HCT116 (cell line): ENCODE results near the gene ALOX5AP. TPM values are rescaled to one million over a fixed set of nuclear protein-coding genes. Genes with fewer than 3 reads are reported as not detected.

Experiments
- ATAC-seq: fragments of 200-7000 bp; cut with Tn5 transposase; 2 replicates; pipeline ENCODE4 v1.9.1; 2020; ENCODE audit warnings: mild to moderate bottlenecking, moderate library complexity
- BruUV-seq: library from RNA; stranded (reverse); fragments of 400-500 nt; replicated peaks from 2 replicates; lab custom pipeline; 2021; lab: Mats Ljungman, UMichigan
- CTCF ChIA-PET: fragments of 300-600 bp; sonication (Branson Sonifier 250); formaldehyde crosslinking; loops from one replicate; lab custom pipeline; 2021; ENCODE audit warnings: antibody characterized with exemption; lab: Charles Lee
- POLR2A ChIA-PET: fragments of 300-600, 350-600 bp; sonication (Branson Sonifier 250); formaldehyde crosslinking; loops from one replicate; lab custom pipeline; 2021; ENCODE audit warnings: antibody characterized with exemption; lab: Charles Lee
- RAD21 ChIA-PET, 2 experiments: fragments of 300-600 bp; sonication (Branson Sonifier 250); formaldehyde crosslinking; loops; one replicate each; lab custom pipeline; 2023; ENCODE audit warnings: low total read pairs in 2 of 2; ENCODE audit not compliant: uncharacterized antibody in 2 of 2, unreplicated experiment in 2 of 2, low non-redundant PET in 1 of 2; lab: Charles Lee
- DNase-seq: peaks from one replicate; pipeline ENCODE4 v3.0.0-alpha.2; 2010; ENCODE audit warnings: low read depth, low spot score
- H2AFZ ChIP-seq: fragments of 200-600 bp; shearing (Covaris generic), sonication (generic); 2 replicates; pipeline ENCODE4 v1.6.1; 2017; ENCODE audit warnings: low read depth, mixed run types, mixed read lengths, antibody characterized with exemption, low read length; ENCODE audit not compliant: poor library complexity, severe bottlenecking
- H3K27ac ChIP-seq: 2 replicates; pipeline ENCODE4 v1.5.1; 2012; ENCODE audit warnings: low read depth, low read length
- H3K27me3 ChIP-seq: fragments of 200-600 bp; sonication (generic); 2 replicates; pipeline ENCODE4 v1.6.1; 2016; ENCODE audit warnings: mixed run types, low read length, mixed read lengths; ENCODE audit not compliant: insufficient read depth
- H3K36me3 ChIP-seq, 2 experiments: fragments of 200-500 bp in 1 of 2; fragments of 200-600 bp in 1 of 2; sonication (Bioruptor generic) in 1 of 2; sonication (generic) in 1 of 2; 2 replicates each; pipeline versions ENCODE4 v1.5.1 to v1.6.1; 2014 to 2016; ENCODE audit warnings: low read length in 2 of 2, inconsistent platforms in 1 of 2, mixed read lengths in 1 of 2, mixed run types in 1 of 2; ENCODE audit not compliant: insufficient read depth in 2 of 2, control insufficient read depth in 1 of 2
- H3K4me1 ChIP-seq, 2 experiments: fragments of 200-600 bp in 1 of 2; sonication (generic) in 1 of 2; 2 replicates each; pipeline versions ENCODE4 v1.5.1 to v1.6.1; 2012 to 2017; ENCODE audit warnings: low read length in 2 of 2, inconsistent platforms in 1 of 2, mild to moderate bottlenecking in 1 of 2, mixed read lengths in 1 of 2, mixed run types in 1 of 2, moderate library complexity in 1 of 2; ENCODE audit not compliant: insufficient read depth in 2 of 2, control insufficient read depth in 1 of 2
- H3K4me2 ChIP-seq: fragments of 200-600 bp; sonication (generic); 2 replicates; pipeline ENCODE4 v1.6.1; 2017; ENCODE audit warnings: mixed run types, low read length, mixed read lengths
- H3K4me3 ChIP-seq, 2 experiments: fragments of 200-600 bp in 1 of 2; sonication (generic) in 1 of 2; replicated peaks in 1 of 2; 2 replicates each; pipeline ENCODE4 v1.5.1; 2011 to 2016; ENCODE audit warnings: low read length in 2 of 2, control low read depth in 1 of 2, low read depth in 1 of 2, mild to moderate bottlenecking in 1 of 2, mixed read lengths in 1 of 2, mixed run types in 1 of 2
- H3K79me2 ChIP-seq: fragments of 200-600 bp; sonication (generic); 2 replicates; pipeline ENCODE4 v1.6.1; 2017; ENCODE audit warnings: mild to moderate bottlenecking, mixed run types, low read length, moderate library complexity, mixed read lengths; ENCODE audit not compliant: insufficient read depth
- H3K9ac ChIP-seq: fragments of 200-600 bp; sonication (generic); 2 replicates; pipeline ENCODE4 v1.6.1; 2016; ENCODE audit warnings: low read length, mixed read lengths
- H3K9me2 ChIP-seq: fragments of 200-600 bp; sonication (generic), shearing (Covaris generic); 2 replicates; pipeline ENCODE4 v1.6.1; 2017; ENCODE audit warnings: mixed run types, mild to moderate bottlenecking, moderate library complexity; ENCODE audit not compliant: insufficient read depth
- H3K9me3 ChIP-seq, 2 experiments: fragments of 200-500 bp in 1 of 2; fragments of 200-600 bp in 1 of 2; sonication (Bioruptor generic) in 1 of 2; sonication (generic) in 1 of 2; 2 replicates each; pipeline ENCODE4 v1.6.1; 2014 to 2017; ENCODE audit warnings: low read length in 2 of 2, mixed read lengths in 2 of 2, inconsistent platforms in 1 of 2, low read depth in 1 of 2, mild to moderate bottlenecking in 1 of 2, mixed run types in 1 of 2, moderate library complexity in 1 of 2; ENCODE audit not compliant: control insufficient read depth in 1 of 2, insufficient read depth in 1 of 2
- H4K20me1 ChIP-seq: fragments of 200-600 bp; sonication (generic), shearing (Covaris generic); 2 replicates; pipeline ENCODE4 v1.6.1; 2017; ENCODE audit warnings: mixed run types, mild to moderate bottlenecking, moderate library complexity; ENCODE audit not compliant: insufficient read depth
- CBX3 ChIP-seq: IDR thresholded peaks from 2 replicates; pipeline ENCODE4 v1.6.1; 2012; ENCODE audit warnings: low read depth
- CEBPB ChIP-seq: IDR thresholded peaks from 2 replicates; pipeline ENCODE4 v1.6.1; 2012; ENCODE audit warnings: low read depth
- EGR1 ChIP-seq: IDR thresholded peaks from 2 replicates; pipeline ENCODE4 v1.6.1; 2012; ENCODE audit warnings: low read depth
- ELF1 ChIP-seq: IDR thresholded peaks from 2 replicates; pipeline ENCODE4 v1.6.1; 2012; ENCODE audit warnings: low read depth, borderline replicate concordance
- EZH2 ChIP-seq: fragments of 200-600 bp; sonication (generic); IDR thresholded peaks from 2 replicates; pipeline ENCODE4 v1.6.1; 2017; ENCODE audit warnings: antibody characterized with exemption, mixed run types
- EZH2phosphoT487 ChIP-seq: fragments of 200-600 bp; IDR thresholded peaks from 2 replicates; pipeline ENCODE4 v1.6.1; 2018; ENCODE audit warnings: antibody characterized with exemption, borderline replicate concordance
- FOSL1 ChIP-seq: IDR thresholded peaks from 2 replicates; pipeline ENCODE4 v1.6.1; 2012; ENCODE audit warnings: low read depth
- JUND ChIP-seq: IDR thresholded peaks from 2 replicates; pipeline ENCODE4 v1.6.1; 2012
- MAX ChIP-seq: IDR thresholded peaks from 2 replicates; pipeline ENCODE4 v1.6.1; 2012
- POLR2A ChIP-seq: IDR thresholded peaks from 2 replicates; pipeline ENCODE4 v1.7.0; 2011; ENCODE audit warnings: borderline replicate concordance; ENCODE audit not compliant: insufficient read depth, insufficient read length; ENCODE audit errors: extremely low read depth
- POLR2AphosphoS5 ChIP-seq: IDR thresholded peaks from 2 replicates; pipeline ENCODE4 v1.6.1; 2011; ENCODE audit warnings: mild to moderate bottlenecking, low read depth, low read length, moderate library complexity
- RAD21 ChIP-seq: IDR thresholded peaks from 2 replicates; pipeline ENCODE4 v1.6.1; 2012; ENCODE audit warnings: low read depth, mild to moderate bottlenecking
- SIN3A ChIP-seq: IDR thresholded peaks from 2 replicates; pipeline ENCODE4 v1.6.1; 2012; ENCODE audit warnings: low read depth
- SP1 ChIP-seq: IDR thresholded peaks from 2 replicates; pipeline ENCODE4 v1.6.1; 2012; ENCODE audit warnings: low read depth
- TCF7L2 ChIP-seq: IDR thresholded peaks from 2 replicates; pipeline ENCODE4 v1.7.0; 2011; ENCODE audit warnings: borderline replicate concordance, inconsistent platforms; ENCODE audit not compliant: insufficient read depth, insufficient read length; ENCODE audit errors: extremely low read depth
- ZFX ChIP-seq: fragments of 450-650 bp; IDR thresholded peaks from 2 replicates; pipeline ENCODE4 v1.6.1; 2017
- ZNF274 ChIP-seq: fragments of 200-500 bp; sonication (Bioruptor generic); IDR thresholded peaks from 2 replicates; pipeline ENCODE4 v1.6.1; 2014; ENCODE audit warnings: mild to moderate bottlenecking, low read depth, low read length, inconsistent platforms
- intact Hi-C: fragments of 100-400 bp; cut with micrococcal nuclease; formaldehyde crosslinking; loops from 2 replicates; pipeline ENCODE4 v1.10.0; 2022
- total RNA-seq: library from RNA; stranded (reverse); gene quantifications from one replicate; pipeline ENCODE4 v1.2.1, GENCODE V29; 2021; ENCODE audit not compliant: unreplicated experiment

Gene ALOX5AP
- total RNA-seq, 1 experiment from 2014 or later: not detected

- intact Hi-C loops: loop anchor here (5.0 kb wide), 1 partner anchor 127 kb away; the partner anchor contains the start of gene USPL1
- Histone ChIP-seq H3K4me3 (no peak overlapping the region), H3K4me1 (peaks cover 33 to 39% of the 10 kb centered on the region in 2 experiments), H3K9me2 (no peaks in the 10 kb centered on the region), H3K36me3 (no peaks in the 10 kb centered on the region), H3K27ac (no peak overlapping the region), H3K4me2 (peak overlapping the region; percentile 66), H4K20me1 (no peaks in the 10 kb centered on the region; the same call in 1 of the 2 replicates), H3K27me3 (peaks cover 40% of the 10 kb centered on the region), H3K9me3 (no peaks in the 10 kb centered on the region), H2AFZ (no peak overlapping the region), H3K9ac (no peak overlapping the region), H3K79me2 (no peaks in the 10 kb centered on the region)
- DNase-seq (no peak), ATAC-seq (no peak)
- POLR2A ChIA-PET: no interaction called here
- RAD21 ChIA-PET: no interaction called here
- TF ChIP-seq POLR2A: no peak
- no peak for TF ChIP-seq EZH2
- no TSS peak for BruUV-seq
- CTCF ChIA-PET: no interaction called here
Observed at GRCh38 chr13:30744681-30745077, 9.3 kb downstream of the ALOX5AP start.

GRCh38 chr13:30745906-30746686 is 10.8 kb downstream of the ALOX5AP start:
- ATAC-seq: no peak
- intact Hi-C loops: no loop called here
- H3K4me2 ChIP-seq: no peak overlapping the region

More at GRCh38 chr13:30745906-30746686, 10.8 kb downstream of the ALOX5AP start:
- Histone ChIP-seq H3K9ac (no peak overlapping the region), H3K27ac (no peak overlapping the region), H3K36me3 (no peaks in the 10 kb centered on the region), H3K4me3 (no peak overlapping the region), H3K27me3 (peaks cover 43% of the 10 kb centered on the region), H2AFZ (no peak overlapping the region), H3K79me2 (no peaks in the 10 kb centered on the region), H3K4me1 (peaks cover 21 to 27% of the 10 kb centered on the region in 2 experiments), H4K20me1 (no peaks in the 10 kb centered on the region; the same call in 1 of the 2 replicates), H3K9me3 (no peaks in the 10 kb centered on the region), H3K9me2 (no peaks in the 10 kb centered on the region)
- TF ChIP-seq SP1 (no peak), POLR2A (no peak), CEBPB (no peak), SIN3A (no peak), EGR1 (no peak), POLR2AphosphoS5 (no peak), CBX3 (no peak), JUND (no peak), ELF1 (no peak), EZH2phosphoT487 (no peak), ZNF274 (no peak), MAX (no peak), TCF7L2 (no peak), FOSL1 (no peak), RAD21 (no peak), ZFX (no peak)
- BruUV-seq: no TSS peak
- DNase-seq: no peak
- CTCF ChIA-PET: no interaction called here
- RAD21 ChIA-PET: no interaction called here
- POLR2A ChIA-PET: no interaction called here
